IMR-90 (cell line): Measurements from ENCODE around the gene WDR43. TPM values are rescaled to one million over a fixed set of nuclear protein-coding genes. Genes with fewer than 3 reads are reported as not detected.

Source experiments
- ATAC-seq: fragments of 200-7000 bp; cut with Tn5 transposase; 2 replicates; pipeline ENCODE4 v1.9.1; 2020; ENCODE audit warnings: low read depth, mild to moderate bottlenecking, moderate library complexity
- BruUV-seq: library from RNA; stranded (reverse); fragments of 400-500 nt; replicated peaks from 2 replicates; lab custom pipeline; 2021; lab: Mats Ljungman, UMichigan
- CTCF ChIA-PET: fragments of 300-600 bp; formaldehyde crosslinking; extraction: SDS; loops from one replicate; lab custom pipeline; 2021; ENCODE audit warnings: antibody characterized with exemption; lab: Yijun Ruan, JAX
- POLR2A ChIA-PET: fragments of 300-600 bp; sonication (Branson Sonifier 250); formaldehyde crosslinking; loops from one replicate; lab custom pipeline; 2022; ENCODE audit warnings: antibody characterized with exemption; ENCODE audit not compliant: unreplicated experiment; lab: Charles Lee
- DNase-seq: peaks from one replicate; pipeline ENCODE4 v3.0.0; 2013
- H2AFZ ChIP-seq: replicated peaks from 2 replicates; pipeline ENCODE3; 2013; ENCODE audit warnings: low read length, mild to moderate bottlenecking; ENCODE audit not compliant: poor library complexity
- H2AK5ac ChIP-seq: 2 replicates; pipeline ENCODE4 v1.6.1; 2013; ENCODE audit warnings: low read depth, low read length, inconsistent platforms
- H2AK9ac ChIP-seq: replicated peaks from 2 replicates; pipeline ENCODE3; 2013; ENCODE audit warnings: mild to moderate bottlenecking, low read depth, low read length, moderate library complexity; ENCODE audit not compliant: poor library complexity
- H2BK120ac ChIP-seq: 2 replicates; pipeline ENCODE4 v1.6.1; 2013; ENCODE audit warnings: low read depth, low read length, inconsistent platforms
- H2BK15ac ChIP-seq: 3 replicates; pipeline ENCODE4 v1.6.1; 2013; ENCODE audit warnings: low read depth, low read length, inconsistent platforms
- H2BK20ac ChIP-seq: 2 replicates; pipeline ENCODE4 v1.6.1; 2013; ENCODE audit warnings: low read depth, mild to moderate bottlenecking, inconsistent platforms, low read length, moderate library complexity
- H2BK5ac ChIP-seq: 2 replicates; pipeline ENCODE4 v1.6.1; 2013; ENCODE audit warnings: mild to moderate bottlenecking, low read depth, low read length, inconsistent platforms; ENCODE audit not compliant: poor library complexity, severe bottlenecking
- H3K14ac ChIP-seq: replicated peaks from 2 replicates; pipeline ENCODE4 v1.6.1; 2013; ENCODE audit warnings: low read depth, low read length, inconsistent platforms
- H3K18ac ChIP-seq: 2 replicates; pipeline ENCODE4 v1.6.1; 2013; ENCODE audit warnings: low read depth, low read length, control low read depth
- H3K23ac ChIP-seq: 2 replicates; pipeline ENCODE4 v1.6.1; 2013; ENCODE audit warnings: low read depth, low read length, inconsistent platforms
- H3K27ac ChIP-seq: 2 replicates; pipeline ENCODE4 v1.5.1; 2013; ENCODE audit warnings: mild to moderate bottlenecking, control low read depth, low read length; ENCODE audit not compliant: insufficient read depth
- H3K27me3 ChIP-seq: 2 replicates; pipeline ENCODE4 v1.6.1; 2013; ENCODE audit warnings: low read length; ENCODE audit not compliant: control insufficient read depth, insufficient read depth
- H3K36me3 ChIP-seq: 2 replicates; pipeline ENCODE4 v1.6.1; 2013; ENCODE audit warnings: low read length, mixed read lengths; ENCODE audit not compliant: control insufficient read depth, insufficient read depth
- H3K4ac ChIP-seq: 2 replicates; pipeline ENCODE4 v1.6.1; 2013; ENCODE audit warnings: low read depth, low read length, inconsistent platforms
- H3K4me1 ChIP-seq: 2 replicates; pipeline ENCODE4 v1.6.1; 2013; ENCODE audit warnings: low read length, mixed read lengths; ENCODE audit not compliant: control insufficient read depth, insufficient read depth
- H3K4me2 ChIP-seq: 2 replicates; pipeline ENCODE4 v1.6.1; 2013; ENCODE audit warnings: low read depth, mild to moderate bottlenecking, control low read depth, low read length, moderate library complexity
- H3K4me3 ChIP-seq: 2 replicates; pipeline ENCODE4 v1.5.1; 2013; ENCODE audit warnings: low read depth, mild to moderate bottlenecking, control low read depth, low read length, moderate library complexity; ENCODE audit not compliant: insufficient read depth
- H3K56ac ChIP-seq: 2 replicates; pipeline ENCODE4 v1.6.1; 2013; ENCODE audit warnings: low read length, inconsistent platforms; ENCODE audit not compliant: insufficient read depth; ENCODE audit errors: extremely low read depth
- H3K79me1 ChIP-seq, 2 experiments: 2 replicates each; pipeline ENCODE4 v1.6.1; 2013; ENCODE audit warnings: low read length in 2 of 2, inconsistent platforms in 1 of 2, low read depth in 1 of 2
- H3K9ac ChIP-seq: 2 replicates; pipeline ENCODE4 v1.6.1; 2013; ENCODE audit warnings: low read depth, low read length, control low read depth
- H3K9me1 ChIP-seq: 2 replicates; pipeline ENCODE4 v1.6.1; 2013; ENCODE audit warnings: low read length, inconsistent platforms; ENCODE audit not compliant: insufficient read depth
- H3K9me3 ChIP-seq: 2 replicates; pipeline ENCODE4 v1.6.1; 2013; ENCODE audit warnings: low read length; ENCODE audit not compliant: control insufficient read depth, insufficient read depth
- H4K20me1 ChIP-seq: 2 replicates; pipeline ENCODE4 v1.6.1; 2013; ENCODE audit warnings: low read length, inconsistent platforms; ENCODE audit not compliant: insufficient read depth
- H4K5ac ChIP-seq: 2 replicates; pipeline ENCODE4 v1.6.1; 2013; ENCODE audit warnings: mild to moderate bottlenecking, low read depth, low read length, control low read depth
- H4K8ac ChIP-seq, 2 experiments: 2 replicates each; pipeline ENCODE4 v1.6.1; 2013; ENCODE audit warnings: low read depth in 2 of 2, low read length in 2 of 2, control low read depth in 1 of 2, inconsistent platforms in 1 of 2
- H4K91ac ChIP-seq: 2 replicates; pipeline ENCODE4 v1.6.1; 2013; ENCODE audit warnings: low read depth, low read length, inconsistent platforms; ENCODE audit not compliant: insufficient read depth
- BHLHE40 ChIP-seq: fragments of 150-350 bp; IDR thresholded peaks from 2 replicates; pipeline ENCODE4 v1.6.1; 2016; ENCODE audit warnings: mild to moderate bottlenecking, low read depth, low read length
- CHD1 ChIP-seq: IDR thresholded peaks from 2 replicates; pipeline ENCODE4 v1.6.1; 2012; ENCODE audit warnings: low read depth, low read length, improper control_type of control experiment
- MAFK ChIP-seq: IDR thresholded peaks from 2 replicates; pipeline ENCODE4 v1.6.1; 2012; ENCODE audit warnings: low read depth, low read length, improper control_type of control experiment
- NFE2L2 ChIP-seq: fragments of 150-350 bp; IDR thresholded peaks from 2 replicates; pipeline ENCODE4 v1.6.1; 2016; ENCODE audit warnings: low read depth, mild to moderate bottlenecking, low read length
- POLR2A ChIP-seq: IDR thresholded peaks from 2 replicates; pipeline ENCODE4 v1.6.1; 2012; ENCODE audit warnings: mild to moderate bottlenecking, low read depth, low read length
- RAD21 ChIP-seq: IDR thresholded peaks from 2 replicates; pipeline ENCODE4 v1.6.1; 2012; ENCODE audit warnings: low read length, improper control_type of control experiment
- RCOR1 ChIP-seq: IDR thresholded peaks from 2 replicates; pipeline ENCODE4 v1.6.1; 2012; ENCODE audit warnings: mild to moderate bottlenecking, low read length, improper control_type of control experiment; ENCODE audit not compliant: insufficient replicate concordance
- RFX5 ChIP-seq: IDR thresholded peaks from 2 replicates; pipeline ENCODE4 v1.8.0; 2012; ENCODE audit warnings: low read depth, mild to moderate bottlenecking, low read length, moderate library complexity
- USF2 ChIP-seq: fragments of 150-350 bp; IDR thresholded peaks from 2 replicates; pipeline ENCODE4 v1.6.1; 2017; ENCODE audit warnings: mild to moderate bottlenecking, antibody characterized with exemption, low read length, low read depth
- WGBS, 2 experiments: methylation state at CpG; one replicate each; pipeline versions ENCODE4 v1.1.5 to v1.1.7; 2013; ENCODE audit warnings: missing lambda C conversion rate in 2 of 2; ENCODE audit not compliant: insufficient read length in 1 of 2; ENCODE audit errors: extremely low coverage in 2 of 2; 5-methylcytosine and 5-hydroxymethylcytosine counted together
- dilution Hi-C: fragments of 300-500 bp; cut with HindIII; formaldehyde crosslinking; loops from one replicate; pipeline ENCODE4 v1.14.3; 2018; ENCODE audit warnings: low sequenced_read_pairs; ENCODE audit not compliant: unreplicated experiment
- in situ Hi-C: fragments of 300-500 bp; cut with MboI; formaldehyde crosslinking; loops from 3 replicates; pipeline ENCODE4 v1.14.3; 2019; ENCODE audit warnings: low sequenced_read_pairs, inconsistent platforms, mixed read lengths
- intact Hi-C: fragments of 100-400 bp; cut with micrococcal nuclease; formaldehyde crosslinking; loops from 2 replicates; pipeline ENCODE4 v1.10.0; 2022
- polyA plus RNA-seq, 3 experiments: library from polyadenylated mRNA; depleted of rRNA; stranded (reverse); fragments of >200 nt; gene quantifications; 2 replicates each; pipeline ENCODE4 v1.2.3, GENCODE V29; 2012; ENCODE audit warnings: low replicate concordance in 1 of 3
- total RNA-seq: library from RNA; depleted of rRNA; stranded (reverse); fragments of >200 nt; gene quantifications from 2 replicates; pipeline ENCODE4 v1.2.3, GENCODE V29; 2012

Gene WDR43
- total and polyA plus RNA-seq, 2 of the 4 experiments (the other 2 are of a cell fraction), result 40.3 to 300 TPM

- H3K27ac ChIP-seq, result no peak overlapping the region
Observed at GRCh38 chr2:28855193-28855592, 39.3 kb upstream of the WDR43 start.

More at GRCh38 chr2:28855193-28855592, 39.3 kb upstream of the WDR43 start:
- Histone ChIP-seq H3K23ac (no peak overlapping the region), H3K14ac (no peak overlapping the region), H2BK120ac (no peak overlapping the region), H3K4ac (no peak overlapping the region), H3K4me3 (no peak overlapping the region), H4K20me1 (no peaks in the 10 kb centered on the region), H3K4me2 (0 out of 2 replicates have a peak overlapping the region, but pooled peaks have one; percentile 31), H3K9me1 (no peaks in the 10 kb centered on the region), H3K36me3 (no peaks in the 10 kb centered on the region; the same call in 1 of the 2 replicates), H2AK9ac (no peak overlapping the region), H3K9ac (no peak overlapping the region), H3K9me3 (no peaks in the 10 kb centered on the region), H3K4me1 (peaks cover 2% of the 10 kb centered on the region; the same call in 1 of the 2 replicates), H3K56ac (no peak overlapping the region), H2AFZ (no peak overlapping the region), H2AK5ac (no peak overlapping the region), H4K91ac (no peak overlapping the region), H2BK20ac (no peak overlapping the region), H3K79me1 (peaks cover 0 to 4% of the 10 kb centered on the region in 2 experiments; a peak in 1 of 4 replicates), H3K27me3 (no peaks in the 10 kb centered on the region), H4K5ac (no peak overlapping the region), H2BK15ac (no peak overlapping the region), H3K18ac (no peak overlapping the region), H2BK5ac (no peak overlapping the region), H4K8ac (no peak overlapping the region)
- no TSS peak for BruUV-seq
- TF ChIP-seq MAFK (no peak), USF2 (no peak), CHD1 (no peak), RFX5 (no peak), BHLHE40 (no peak), NFE2L2 (no peak), RCOR1 (no peak), RAD21 (no peak), POLR2A (no peak)
- WGBS, 2 experiments, result 80% methylated on average over 1 of the region's 1 CpG; no CpG with 5 or more reads in 1 of the 2 experiments
- ATAC-seq (peak; percentile 96), DNase-seq (peak; percentile 56)
- intact Hi-C loops, result no loop called here
- CTCF ChIA-PET, result no interaction called here
- in situ Hi-C loops, result no loop called here
- dilution Hi-C loops, result no loop called here
- POLR2A ChIA-PET, result no interaction called here
